22Rv1 (cell line): ENCODE measurements around the gene RPTOR.
"Not testable (repeated sequence)": the region's sequence is repeated elsewhere in the genome, so short reads cannot be mapped to it uniquely, and the experiment has no call there.

Experiments used
- H3K27ac ChIP-seq: fragments of 450-650 bp; 2 replicates; pipeline ENCODE4 v1.5.1; 2017
- ZFX ChIP-seq: fragments of 450-650 bp; IDR thresholded peaks from 2 replicates; pipeline ENCODE4 v1.6.1; 2017; ENCODE audit warnings: antibody characterized with exemption, borderline replicate concordance
- TF ChIP-seq, protein P1 (sequence below): fragments of 450-650 bp; IDR thresholded peaks from 2 replicates; pipeline ENCODE4 v1.5.1; 2017; ENCODE audit warnings: mild to moderate bottlenecking

The RPTOR gene

DNA sequence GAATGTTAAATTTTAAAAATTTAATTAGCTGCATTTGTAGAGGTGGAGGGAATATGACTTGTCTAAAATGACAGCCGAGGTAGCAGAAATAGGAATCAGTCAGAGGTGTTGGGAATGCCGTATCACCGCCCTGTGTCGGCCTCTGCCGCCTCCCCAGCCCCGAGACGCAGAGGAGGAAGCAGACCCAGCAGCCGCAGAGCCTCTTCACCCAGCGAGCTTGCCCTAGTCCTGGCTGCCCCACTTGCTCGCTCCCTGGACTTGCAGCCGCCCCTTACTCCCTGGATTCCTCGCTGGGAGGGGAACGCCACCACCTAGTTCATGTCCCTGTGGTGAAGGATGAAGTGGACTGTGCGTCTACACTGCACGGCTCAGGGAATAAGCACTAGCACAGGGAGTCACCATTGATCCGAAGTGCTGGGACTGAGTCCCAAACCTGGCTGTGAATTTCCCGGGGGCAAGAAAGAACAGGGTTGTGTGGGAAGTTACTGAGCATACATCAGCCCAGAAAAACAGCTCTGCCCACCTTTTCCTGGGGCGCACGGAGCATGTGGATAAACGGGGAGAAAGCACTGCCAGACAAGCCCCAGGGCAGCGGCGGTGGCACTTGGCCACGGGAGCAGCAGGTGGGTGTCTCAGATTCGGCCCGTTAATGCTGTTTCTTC lies 76.8 kb downstream of the RPTOR start:
- TF ChIP-seq ZFX, result no peak
- TF ChIP-seq, protein P1, sequence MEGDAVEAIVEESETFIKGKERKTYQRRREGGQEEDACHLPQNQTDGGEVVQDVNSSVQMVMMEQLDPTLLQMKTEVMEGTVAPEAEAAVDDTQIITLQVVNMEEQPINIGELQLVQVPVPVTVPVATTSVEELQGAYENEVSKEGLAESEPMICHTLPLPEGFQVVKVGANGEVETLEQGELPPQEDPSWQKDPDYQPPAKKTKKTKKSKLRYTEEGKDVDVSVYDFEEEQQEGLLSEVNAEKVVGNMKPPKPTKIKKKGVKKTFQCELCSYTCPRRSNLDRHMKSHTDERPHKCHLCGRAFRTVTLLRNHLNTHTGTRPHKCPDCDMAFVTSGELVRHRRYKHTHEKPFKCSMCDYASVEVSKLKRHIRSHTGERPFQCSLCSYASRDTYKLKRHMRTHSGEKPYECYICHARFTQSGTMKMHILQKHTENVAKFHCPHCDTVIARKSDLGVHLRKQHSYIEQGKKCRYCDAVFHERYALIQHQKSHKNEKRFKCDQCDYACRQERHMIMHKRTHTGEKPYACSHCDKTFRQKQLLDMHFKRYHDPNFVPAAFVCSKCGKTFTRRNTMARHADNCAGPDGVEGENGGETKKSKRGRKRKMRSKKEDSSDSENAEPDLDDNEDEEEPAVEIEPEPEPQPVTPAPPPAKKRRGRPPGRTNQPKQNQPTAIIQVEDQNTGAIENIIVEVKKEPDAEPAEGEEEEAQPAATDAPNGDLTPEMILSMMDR, result no peak
- no peak overlapping the region for H3K27ac ChIP-seq

DNA sequence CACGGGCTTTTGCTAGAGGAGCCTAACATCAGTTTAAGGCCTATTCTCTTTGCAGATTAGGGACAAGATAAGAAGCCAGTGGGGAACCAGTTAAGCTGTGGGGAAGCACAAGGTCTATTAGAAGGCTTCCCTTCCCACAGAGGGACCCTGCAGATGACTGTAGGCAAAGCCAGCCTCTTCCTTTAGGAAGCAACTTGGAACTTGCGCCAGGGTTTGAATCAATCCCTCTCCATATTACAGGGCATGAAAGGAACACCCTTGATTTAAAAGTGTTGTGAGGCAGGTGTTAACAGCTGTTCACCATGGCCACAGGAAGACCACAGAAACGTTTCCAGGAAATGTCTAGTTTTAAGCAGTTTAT lies 77.3 kb downstream of the RPTOR start:
- TF ChIP-seq, protein P1, result no peak
- TF ChIP-seq ZFX, result no peak
- H3K27ac ChIP-seq, result no peak overlapping the region

DNA sequence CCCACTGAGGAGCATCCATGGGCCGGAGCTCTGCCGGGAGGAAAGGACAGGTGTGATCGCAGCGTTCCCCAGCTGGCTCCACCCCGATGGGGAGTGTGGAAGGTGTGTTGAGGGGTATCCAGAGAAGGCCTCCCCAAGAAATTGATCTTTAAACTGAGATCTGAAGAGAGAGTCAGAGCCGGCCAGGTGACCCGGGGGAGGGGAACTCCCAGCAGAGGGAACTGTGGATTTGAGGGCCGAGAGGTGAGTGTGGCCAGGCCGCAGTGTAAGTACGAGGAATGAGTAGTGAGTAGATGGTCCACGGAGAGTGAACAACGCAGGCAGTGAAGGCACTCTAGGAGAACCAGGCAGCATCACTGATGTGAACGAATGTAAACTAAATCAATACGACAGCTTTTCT lies 80.2 kb downstream of the RPTOR start:
- H3K27ac ChIP-seq, result no peak overlapping the region
- TF ChIP-seq, protein P1, result no peak
- TF ChIP-seq ZFX, result no peak

DNA sequence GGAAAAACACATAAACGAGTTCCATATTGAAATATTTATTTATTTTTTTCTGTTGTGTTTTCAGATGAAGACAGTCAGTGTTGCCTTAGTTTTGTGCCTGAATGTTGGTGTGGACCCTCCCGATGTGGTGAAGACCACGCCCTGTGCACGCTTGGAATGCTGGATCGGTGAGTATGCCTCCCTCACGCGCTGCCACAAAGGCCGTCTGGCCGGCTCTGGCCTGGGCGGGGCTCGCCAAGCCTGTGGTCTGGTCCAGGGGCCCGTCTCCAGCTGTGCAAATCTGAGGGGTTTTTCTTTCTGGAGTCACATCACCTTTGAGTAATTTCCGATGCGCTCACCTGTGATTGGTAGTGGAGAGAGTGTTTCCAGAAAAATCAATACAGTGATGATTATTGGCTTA lies 81.0 kb downstream of the RPTOR start:
- TF ChIP-seq ZFX, result no peak
- TF ChIP-seq, protein P1, result no peak
- H3K27ac ChIP-seq, result no peak overlapping the region

DNA sequence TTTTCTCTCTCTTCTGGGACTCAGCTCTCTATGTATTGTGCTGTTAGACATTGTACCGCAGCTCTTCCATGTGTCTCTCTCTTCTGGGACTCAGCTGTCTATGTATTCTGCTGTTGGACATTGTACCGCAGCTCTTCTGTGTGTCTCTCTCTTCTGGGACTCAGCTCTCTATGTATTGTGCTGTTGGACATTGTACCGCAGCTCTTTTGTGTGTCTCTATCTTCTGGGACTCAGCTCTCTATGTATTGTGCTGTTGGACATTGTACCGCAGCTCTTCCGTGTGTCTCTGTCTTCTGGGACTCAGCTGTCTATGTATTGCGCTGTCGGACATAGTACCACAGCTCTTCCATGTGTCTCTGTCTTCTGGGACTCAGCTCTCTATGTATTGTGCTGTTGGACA lies 84.2 kb downstream of the RPTOR start:
- H3K27ac ChIP-seq, result not testable (repeated sequence)

DNA sequence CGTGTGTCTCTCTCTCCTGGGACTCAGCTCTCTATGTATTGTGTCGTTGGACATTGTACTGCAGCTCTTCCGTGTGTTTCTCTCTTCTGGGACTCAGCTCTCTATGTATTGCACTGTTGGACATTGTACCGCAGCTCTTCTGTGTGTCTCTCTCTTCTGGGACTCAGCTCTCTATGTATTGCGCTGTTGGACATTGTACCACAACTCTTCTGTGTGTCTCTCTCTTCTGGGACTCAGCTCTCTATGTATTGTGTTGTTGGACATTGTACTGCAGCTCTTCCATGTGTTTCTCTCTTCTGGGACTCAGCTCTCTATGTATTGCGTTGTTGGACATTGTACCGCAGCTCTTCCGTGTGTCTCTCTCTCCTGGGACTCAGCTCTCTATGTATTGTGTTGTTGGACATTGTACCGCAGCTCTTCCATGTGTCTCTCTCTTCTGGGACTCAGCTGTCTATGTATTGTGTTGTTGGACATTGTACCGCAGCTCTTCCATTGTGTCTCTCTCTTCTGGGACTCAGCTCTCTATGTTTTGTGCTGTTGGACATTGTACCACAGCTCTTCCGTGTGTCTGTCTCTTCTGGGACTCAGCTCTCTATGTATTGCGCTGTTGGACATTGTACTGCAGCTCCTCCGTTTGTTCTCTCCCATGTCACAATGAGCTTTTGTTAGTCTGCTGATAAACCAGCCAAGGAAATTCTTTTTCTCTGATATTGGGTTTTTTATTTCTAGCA lies 84.8 kb downstream of the RPTOR start:
- no peak overlapping the region for H3K27ac ChIP-seq
- TF ChIP-seq, protein P1, result no peak

DNA sequence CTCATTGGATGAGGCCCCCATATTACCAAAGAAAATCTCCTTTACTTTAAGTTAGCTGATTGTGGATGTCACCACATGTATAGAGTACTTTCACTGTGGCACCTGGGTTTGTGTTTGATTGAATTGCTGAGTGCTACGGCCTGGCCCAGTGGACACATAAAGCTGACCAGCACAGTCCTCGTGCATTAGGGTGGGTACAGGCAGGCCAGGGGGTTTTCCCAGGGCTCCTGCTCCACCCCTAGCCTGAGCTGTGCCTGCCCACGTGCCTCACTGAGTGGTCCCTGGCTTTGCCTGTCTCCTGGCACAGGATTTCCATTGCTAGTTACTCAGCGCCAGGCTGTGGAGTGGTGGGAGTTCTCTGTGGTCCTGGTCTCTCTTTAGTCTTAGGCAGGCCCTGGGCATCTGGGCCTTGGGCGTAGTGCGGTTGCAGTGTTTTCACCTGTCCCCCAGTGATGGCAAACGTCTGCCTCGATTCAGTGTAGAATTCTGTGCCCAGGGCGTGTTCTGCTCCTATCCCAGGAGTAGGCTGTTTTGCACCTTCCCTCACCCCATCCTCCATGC lies 86.0 kb downstream of the RPTOR start:
- TF ChIP-seq, protein P1, result no peak
- TF ChIP-seq ZFX, result no peak
- no peak overlapping the region for H3K27ac ChIP-seq
